Activated CD4-positive, alpha-beta T cell treated with anti-CD3 and anti-CD28 coated beads for 4 hours (primary cell): Measurements from ENCODE around the gene RRAD.
"Not testable (repeated sequence)": the region's sequence is repeated elsewhere in the genome, so short reads cannot be mapped to it uniquely, and the experiment has no call there.

Source experiments
- DNase-seq, 2 donors: peaks; one replicate each; pipeline ENCODE4 v3.0.0-alpha.2; 2020

Gene RRAD

GRCh38 chr16:66899310-66899944 is 25.9 kb downstream of the RRAD start:
- DNase-seq: no peak

GRCh38 chr16:66898933-66899309 is 26.4 kb downstream of the RRAD start:
- no peak for DNase-seq

GRCh38 chr16:66898207-66898606 is 27.1 kb downstream of the RRAD start:
- DNase-seq: no peak

GRCh38 chr16:66896682-66897081 is 28.7 kb downstream of the RRAD start:
- not testable (repeated sequence) for DNase-seq

GRCh38 chr16:66895999-66896398 is 29.3 kb downstream of the RRAD start:
- no peak for DNase-seq

GRCh38 chr16:66895689-66895979 is 29.7 kb downstream of the RRAD start:
- no peak for DNase-seq

GRCh38 chr16:66894948-66895688 is 30.2 kb downstream of the RRAD start:
- DNase-seq: peak; percentile 53 to 66

GRCh38 chr16:66894055-66894454 is 31.3 kb downstream of the RRAD start:
- DNase-seq: no peak

GRCh38 chr16:66891797-66892196 is 33.5 kb downstream of the RRAD start:
- no peak for DNase-seq

- DNase-seq: no peak
These were observed 34.0 kb downstream of the RRAD start for GRCh38 chr16:66891360-66891759.

- DNase-seq: no peak
These were observed 34.5 kb downstream of the RRAD start for GRCh38 chr16:66890799-66891198.

- DNase-seq: no peak
These were observed 35.7 kb downstream of the RRAD start for GRCh38 chr16:66889622-66890021.

GRCh38 chr16:66888647-66889615 is 36.4 kb downstream of the RRAD start:
- DNase-seq: no peak

GRCh38 chr16:66886914-66887313 is 38.4 kb downstream of the RRAD start:
- DNase-seq: no peak

- DNase-seq: no peak
These were observed 39.0 kb downstream of the RRAD start for GRCh38 chr16:66886321-66886720.

GRCh38 chr16:66885491-66885890 is 39.8 kb downstream of the RRAD start:
- no peak for DNase-seq

- no peak for DNase-seq
These were observed 42.6 kb downstream of the RRAD start for GRCh38 chr16:66882702-66883101.

GRCh38 chr16:66881964-66882508 is 43.3 kb downstream of the RRAD start:
- DNase-seq: no peak

GRCh38 chr16:66881560-66881959 is 43.8 kb downstream of the RRAD start:
- DNase-seq: no peak

GRCh38 chr16:66881014-66881417 is 44.3 kb downstream of the RRAD start:
- DNase-seq: no peak

- peak; percentile 89 to 92 for DNase-seq
These were observed 44.9 kb downstream of the RRAD start, which contains the start of gene PDP2 for GRCh38 chr16:66880288-66881013. TSS of gene PDP2 (plus strand) at chr16:66880515. CDS start at chr16:66884285, 3,770 bp downstream.

GRCh38 chr16:66878067-66878466 is 47.3 kb downstream of the RRAD start:
- peak; percentile 26 to 42 for DNase-seq
